Hematopoietic multipotent progenitor cell (in vitro differentiated cells): ENCODE results near the gene SRCIN1. TPM values are rescaled to one million over a fixed set of nuclear protein-coding genes. Genes with fewer than 3 reads are reported as not detected.
"Not testable (repeated sequence)": the region's sequence is repeated elsewhere in the genome, so short reads cannot be mapped to it uniquely, and the experiment has no call there.

Experiments used
- DNase-seq, 3 donors: peaks; one replicate each; pipeline ENCODE4 v3.0.0-alpha.2; 2011 to 2015; ENCODE audit warnings: low read depth in 2 of 3, low spot score in 2 of 3
- total RNA-seq: library from RNA; depleted of rRNA; stranded (reverse); fragments of >200 nt; gene quantifications from one replicate; pipeline ENCODE4 v1.2.3, GENCODE V29; 2012

SRCIN1 gene
- total RNA-seq, 1 donor = under 0.01 TPM

DNA sequence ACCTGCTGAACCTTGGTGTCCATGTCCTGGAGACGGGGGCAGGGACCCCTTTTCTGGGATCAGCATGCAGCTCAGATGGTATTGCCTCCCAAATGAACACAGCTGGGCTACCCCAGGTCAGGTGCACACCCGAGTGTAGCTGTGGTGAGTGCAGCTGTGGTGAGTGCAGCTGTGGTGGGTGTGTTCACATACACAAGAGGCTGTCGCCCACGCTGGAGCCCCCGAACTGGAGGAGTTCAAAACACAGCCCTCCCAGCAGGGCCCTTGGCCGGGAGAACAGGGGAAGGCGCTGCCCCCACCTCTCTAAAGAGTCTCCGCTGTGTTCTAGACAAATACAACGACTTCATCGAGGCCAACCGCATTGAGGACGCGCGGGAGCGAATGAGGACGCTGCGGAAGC lies 116.0 kb downstream of the SRCIN1 start:
- DNase-seq = not testable (repeated sequence)

DNA sequence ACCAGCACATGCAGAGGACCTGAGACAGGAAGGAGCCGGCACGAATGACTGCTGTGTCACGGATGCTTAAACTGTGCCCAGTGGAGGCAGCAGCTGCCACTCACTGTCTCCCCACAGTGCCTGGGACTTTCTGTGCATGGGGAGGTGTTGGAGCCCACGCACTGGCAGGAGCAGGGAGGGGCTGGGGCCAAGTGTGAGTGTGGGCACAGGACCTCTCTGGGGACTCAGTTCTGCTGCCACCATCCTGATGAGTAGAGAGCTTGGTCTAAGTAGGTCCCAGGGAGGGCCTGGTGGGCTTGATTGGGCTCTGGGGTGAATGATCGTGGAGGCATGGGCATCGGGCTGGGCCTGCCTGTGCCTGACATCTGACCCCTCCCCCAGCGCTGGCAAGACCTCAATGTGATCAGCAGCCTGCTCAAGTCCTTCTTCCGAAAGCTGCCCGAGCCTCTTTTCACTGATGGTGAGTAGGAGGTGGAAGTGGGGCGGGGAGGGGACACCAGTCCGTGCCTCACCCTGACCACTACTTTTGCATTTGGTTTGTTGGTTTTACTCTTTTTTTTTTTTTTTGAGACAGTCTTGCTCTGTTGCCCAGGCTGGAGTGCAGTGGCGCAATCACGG lies 120.0 kb downstream of the SRCIN1 start:
- DNase-seq = not testable (repeated sequence)

DNA sequence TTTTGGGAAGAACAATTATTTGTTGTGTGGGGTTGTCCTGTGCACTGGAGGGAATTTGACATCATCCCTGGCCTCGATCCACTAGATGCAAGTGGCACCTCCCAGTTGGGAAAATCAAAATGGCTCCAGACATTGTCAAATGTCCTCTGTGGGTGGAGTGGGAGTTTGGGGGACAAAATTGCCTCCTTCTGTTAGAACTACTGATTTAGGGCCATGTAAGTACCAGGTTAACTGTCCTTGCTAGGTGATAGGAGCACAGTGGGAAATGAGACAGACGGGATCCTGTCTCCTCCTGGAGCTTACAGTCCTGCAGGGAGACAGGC lies 120.6 kb downstream of the SRCIN1 start:
- no peak for DNase-seq

DNA sequence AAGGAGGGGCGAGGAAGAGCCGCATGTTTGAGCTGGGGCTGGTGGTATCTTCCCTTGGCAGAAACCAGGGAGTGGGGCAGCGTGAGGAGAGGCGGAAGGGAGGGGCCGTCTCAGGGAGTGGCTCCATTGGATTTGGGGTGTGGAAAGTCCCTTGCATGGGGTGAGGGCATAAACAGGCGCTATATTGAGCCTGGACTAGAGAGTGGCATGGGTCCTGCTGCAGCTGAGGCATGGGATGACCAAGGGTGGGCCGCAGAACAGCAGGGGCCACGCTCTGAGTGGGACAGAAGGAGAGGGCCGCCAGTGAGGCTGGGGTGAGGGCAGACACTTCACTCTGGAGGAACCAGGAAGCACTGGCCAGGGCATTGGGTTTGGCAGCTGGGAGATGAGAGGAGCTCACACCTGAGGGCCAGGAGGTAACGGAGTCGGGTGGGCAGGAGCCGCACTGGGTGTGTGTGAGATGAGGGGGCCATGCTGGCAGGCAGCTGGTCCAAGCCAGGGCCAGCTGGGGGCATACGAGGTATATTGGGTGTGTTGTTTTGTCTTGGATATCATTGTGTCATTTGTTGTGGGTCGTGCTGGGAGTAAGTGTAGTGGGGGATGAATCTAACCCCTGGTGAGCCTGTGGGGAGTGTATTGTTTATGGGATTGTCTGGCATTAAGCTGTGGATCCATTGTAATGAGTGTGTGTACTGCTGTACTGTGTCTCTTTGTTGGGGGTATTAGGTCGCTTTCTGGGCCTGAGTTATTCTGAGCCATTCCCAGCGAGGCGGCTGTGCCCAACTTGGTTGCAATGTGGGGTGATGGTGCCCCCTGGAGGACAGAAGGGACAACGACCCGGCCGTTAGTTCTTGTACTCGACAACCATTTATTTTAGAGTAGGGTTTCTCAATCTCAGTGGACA lies 121.3 kb downstream of the SRCIN1 start:
- DNase-seq = peak in 2 of 3 donors; percentile 44 to 82

DNA sequence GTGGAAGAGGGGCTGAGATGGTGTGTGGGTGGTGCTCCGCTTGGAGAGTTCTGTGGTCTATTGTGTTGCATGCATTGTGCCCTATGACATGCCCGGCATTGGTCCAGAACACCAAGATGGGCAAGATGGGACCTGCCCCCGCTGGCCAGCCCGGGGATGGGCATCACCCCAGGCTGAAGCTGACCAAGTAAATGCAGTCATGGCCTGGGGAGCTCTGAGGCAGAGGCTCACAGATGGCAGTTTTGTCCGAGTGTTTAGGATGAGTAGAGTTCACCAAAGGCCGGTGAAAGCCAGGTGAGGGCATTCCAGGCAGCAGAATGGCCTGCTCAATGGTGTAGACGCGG lies 123.1 kb downstream of the SRCIN1 start:
- DNase-seq = not testable (repeated sequence)

DNA sequence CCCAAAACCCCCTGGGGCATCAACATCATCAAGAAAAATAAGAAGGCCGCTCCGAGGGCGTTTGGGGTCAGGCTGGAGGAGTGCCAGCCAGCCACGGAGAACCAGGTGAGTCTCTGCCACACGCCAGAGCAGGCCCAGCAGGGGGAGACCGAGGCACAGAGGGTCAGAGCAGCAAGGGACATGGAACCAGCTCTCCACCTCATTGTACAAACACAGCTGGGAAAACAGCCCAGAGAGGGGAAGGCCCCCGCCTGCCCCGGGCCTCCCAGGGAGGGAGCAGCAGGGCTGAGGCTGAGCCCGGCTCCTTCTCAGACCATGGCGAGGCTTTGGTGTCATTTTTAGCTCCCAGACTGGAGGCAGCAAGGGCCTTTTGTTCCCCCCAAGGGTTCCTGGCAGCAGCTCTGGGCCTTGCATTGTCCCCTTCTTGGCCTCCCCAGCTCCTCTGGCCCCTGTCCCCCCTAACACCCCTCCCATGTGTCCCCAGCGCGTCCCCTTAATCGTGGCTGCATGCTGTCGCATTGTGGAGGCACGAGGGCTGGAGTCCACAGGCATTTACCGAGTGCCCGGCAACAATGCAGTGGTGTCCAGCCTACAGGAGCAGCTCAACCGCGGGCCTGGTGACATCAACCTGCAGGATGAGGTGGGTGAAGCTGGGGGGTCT lies 123.6 kb downstream of the SRCIN1 start:
- not testable (repeated sequence) for DNase-seq

Other genes starting within 250 kb of the SRCIN1 start
- 16.4 TPM for gene ARHGAP23, start 177.5 kb downstream of the SRCIN1 start, total RNA-seq
- 0.27 TPM for gene EPOP, start 69.0 kb upstream of the SRCIN1 start, total RNA-seq
- 71.6 TPM for gene MLLT6, start 99.3 kb upstream of the SRCIN1 start, total RNA-seq
- 2.4 TPM for gene CISD3, start 124.4 kb upstream of the SRCIN1 start, total RNA-seq
- gene PCGF2, start 142.4 kb upstream of the SRCIN1 start, total RNA-seq = not detected
- gene PSMB3, start 146.8 kb upstream of the SRCIN1 start, total RNA-seq = 298 TPM
- 55.5 TPM for gene PIP4K2B, start 193.6 kb upstream of the SRCIN1 start, total RNA-seq
- gene CWC25, start 219.4 kb upstream of the SRCIN1 start, total RNA-seq = 17.0 TPM
- 1,418 TPM for gene RPL23, start 247.8 kb upstream of the SRCIN1 start, total RNA-seq